HG03095 (cell line): Measurements from ENCODE around the gene EIF2D.
"Not testable (repeated sequence)": the region's sequence is repeated elsewhere in the genome, so short reads cannot be mapped to it uniquely, and the experiment has no call there.

Experiments used
- ATAC-seq: cut with Tn5 transposase; IDR thresholded peaks from one replicate; pipeline ENCODE4 v1.9.1; 2021; ENCODE audit warnings: moderate library complexity; ENCODE audit not compliant: unreplicated experiment

Gene EIF2D

DNA sequence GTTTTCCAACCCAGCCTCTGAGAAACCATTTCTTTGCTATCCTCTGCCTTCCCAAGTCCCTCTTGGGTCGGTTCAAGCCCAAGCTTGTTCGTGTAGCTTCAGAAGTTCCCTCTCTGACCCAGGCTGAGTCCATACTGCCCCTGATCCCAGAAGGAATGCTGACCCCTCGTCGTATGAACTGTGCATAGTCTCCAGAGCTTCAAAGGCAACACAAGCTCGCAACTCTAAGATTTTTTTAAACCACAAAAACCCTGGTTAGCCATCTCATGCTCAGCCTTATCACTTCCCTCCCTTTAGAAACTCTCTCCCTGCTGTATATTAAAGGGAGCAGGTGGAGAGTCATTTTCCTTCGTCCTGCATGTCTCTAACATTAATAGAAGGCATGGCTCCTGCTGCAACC lies 23.8 kb downstream of the EIF2D start:
- ATAC-seq: no peak

DNA sequence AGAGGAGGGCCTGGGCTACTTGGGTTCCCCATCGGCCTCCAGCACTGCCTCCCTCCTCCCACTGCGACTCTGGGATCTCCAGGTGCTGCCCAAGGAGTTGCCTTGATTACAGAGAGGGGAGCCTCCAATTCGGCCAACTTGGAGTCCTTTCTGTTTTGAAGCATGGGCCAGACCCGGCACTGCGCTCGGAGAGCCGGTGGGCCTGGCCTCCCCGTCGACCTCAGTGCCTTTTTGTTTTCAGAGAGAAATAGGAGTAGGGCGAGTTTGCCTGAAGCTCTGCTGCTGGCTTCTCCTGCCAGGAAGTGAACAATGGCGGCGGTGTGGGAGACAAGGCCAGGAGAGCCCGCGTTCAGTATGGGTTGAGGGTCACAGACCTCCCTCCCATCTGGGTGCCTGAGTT lies 24.4 kb downstream of the EIF2D start:
- no peak for ATAC-seq

DNA sequence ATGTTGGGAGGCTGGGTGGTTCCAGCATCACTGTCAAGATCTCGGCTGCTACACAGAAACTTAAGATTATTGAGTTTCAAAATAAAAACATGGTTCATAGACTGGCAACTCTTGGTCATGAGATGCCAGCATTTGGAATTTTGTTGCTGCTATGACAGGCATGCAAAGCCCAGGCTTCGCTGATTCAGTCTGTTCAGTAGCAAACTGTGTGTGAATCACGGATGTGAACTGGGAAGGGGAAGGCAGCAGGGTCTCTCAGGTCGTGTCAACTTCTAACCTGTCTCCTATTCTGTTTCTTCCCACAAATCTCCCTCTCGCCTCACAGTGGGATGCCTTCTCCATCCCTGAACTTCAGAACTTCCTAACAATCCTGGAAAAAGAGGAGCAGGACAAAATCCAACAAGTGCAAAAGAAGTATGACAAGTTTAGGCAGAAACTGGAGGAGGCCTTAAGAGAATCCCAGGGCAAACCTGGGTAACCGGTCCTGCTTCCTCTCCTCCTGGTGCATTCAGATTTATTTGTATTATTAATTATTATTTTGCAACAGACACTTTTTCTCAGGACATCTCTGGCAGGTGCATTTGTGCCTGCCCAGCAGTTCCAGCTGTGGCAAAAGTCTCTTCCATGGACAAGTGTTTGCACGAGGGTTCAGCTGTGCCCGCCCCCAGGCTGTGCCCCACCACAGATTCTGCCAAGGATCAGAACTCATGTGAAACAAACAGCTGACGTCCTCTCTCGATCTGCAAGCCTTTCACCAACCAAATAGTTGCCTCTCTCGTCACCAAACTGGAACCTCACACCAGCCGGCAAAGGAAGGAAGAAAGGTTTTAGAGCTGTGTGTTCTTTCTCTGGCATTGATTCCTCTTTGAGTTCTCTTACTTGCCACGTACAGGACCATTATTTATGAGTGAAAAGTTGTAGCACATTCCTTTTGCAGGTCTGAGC lies 25.5 kb downstream of the EIF2D start:
- ATAC-seq: no peak

DNA sequence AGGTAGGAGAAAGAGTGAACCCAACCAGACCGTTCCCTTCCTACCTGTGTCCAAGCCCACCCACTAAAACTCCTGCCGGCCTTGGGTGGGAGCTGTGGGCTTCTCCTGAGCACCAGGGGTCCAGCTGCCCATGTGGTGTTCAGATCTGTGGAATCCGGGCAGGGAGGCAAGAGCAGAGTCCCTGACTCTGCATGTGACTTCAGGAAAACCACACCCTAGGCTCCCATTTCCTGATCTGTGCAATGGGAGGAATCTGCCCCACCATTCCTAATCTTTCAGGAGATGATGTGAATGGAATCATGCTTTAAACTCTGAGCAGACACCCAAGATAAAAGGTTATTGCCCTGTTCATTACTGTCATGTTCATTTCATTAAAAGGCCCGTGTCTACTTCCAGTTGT lies 27.6 kb downstream of the EIF2D start:
- ATAC-seq: no peak

DNA sequence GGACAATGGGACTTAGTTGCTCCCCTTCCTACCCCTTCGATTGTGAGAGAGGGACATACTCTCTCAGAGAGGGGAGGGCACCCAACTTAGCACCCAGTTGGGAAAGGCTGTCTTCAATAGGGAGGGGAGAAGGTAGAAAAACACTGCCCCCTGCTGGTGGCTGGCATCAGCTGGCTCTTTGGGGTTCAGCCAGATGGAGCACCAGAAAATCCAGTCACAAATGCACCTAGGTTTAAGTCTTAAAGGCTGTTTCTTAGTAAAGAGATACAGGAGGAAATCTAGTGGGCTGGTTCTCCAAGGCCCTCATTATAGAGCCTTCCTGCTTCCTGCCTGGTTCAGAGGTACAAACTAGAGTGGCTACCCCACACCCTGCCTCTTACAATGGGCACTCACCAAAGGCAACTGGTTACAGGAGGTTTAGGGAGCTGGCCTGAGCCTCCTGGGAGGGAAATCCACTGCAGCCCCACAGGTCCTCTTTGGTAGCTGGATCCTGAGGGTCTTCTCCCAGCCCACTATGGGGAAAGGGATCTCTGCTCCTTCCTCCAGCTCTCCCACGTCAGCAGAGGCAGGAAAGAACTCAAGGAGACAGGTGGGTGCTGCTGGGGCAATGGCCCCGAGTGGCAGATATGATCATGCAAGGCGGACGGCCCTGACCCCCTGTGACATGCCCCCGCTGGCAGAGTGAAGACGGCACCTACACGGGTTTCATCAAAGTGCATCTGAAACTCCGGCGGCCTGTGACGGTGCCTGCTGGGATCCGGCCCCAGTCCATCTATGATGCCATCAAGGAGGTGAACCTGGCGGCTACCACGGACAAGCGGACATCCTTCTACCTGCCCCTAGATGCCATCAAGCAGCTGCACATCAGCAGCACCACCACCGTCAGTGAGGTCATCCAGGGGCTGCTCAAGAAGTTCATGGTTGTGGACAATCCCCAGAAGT lies 28.3 kb downstream of the EIF2D start:
- no peak for ATAC-seq

DNA sequence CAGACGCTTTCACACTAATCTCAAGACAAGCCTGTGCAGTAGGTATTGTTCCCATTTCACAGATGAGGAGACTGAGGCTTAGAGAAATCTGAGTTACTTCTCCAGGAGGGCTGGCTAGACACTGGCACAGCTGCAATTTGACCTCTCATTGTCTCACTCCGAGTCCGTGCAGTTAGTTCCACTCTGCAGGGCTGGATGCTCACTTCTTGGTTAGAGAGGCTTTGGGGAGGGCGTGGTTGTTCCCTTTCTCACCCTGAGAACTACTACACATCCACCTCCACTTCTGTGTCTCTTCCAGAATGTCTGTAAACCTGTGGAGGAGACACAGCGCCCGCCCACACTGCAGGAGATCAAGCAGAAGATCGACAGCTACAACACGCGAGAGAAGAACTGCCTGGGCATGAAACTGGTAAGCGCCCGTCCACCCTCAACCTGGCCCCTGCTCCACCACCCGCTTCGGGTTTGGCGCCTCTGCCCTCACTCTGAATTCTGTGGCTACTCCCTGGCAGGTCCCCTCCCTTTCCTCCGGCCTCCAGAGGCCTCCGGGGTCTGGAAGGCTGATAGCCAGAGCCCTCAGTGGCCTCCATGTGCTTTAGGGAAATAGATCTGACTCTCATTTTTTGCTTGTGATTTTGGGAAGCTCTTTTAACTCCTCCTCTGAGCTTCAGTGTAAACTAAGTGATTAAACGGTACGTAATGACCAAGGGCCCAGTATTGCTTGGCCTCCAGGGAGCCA lies 29.1 kb downstream of the EIF2D start:
- ATAC-seq: no peak

DNA sequence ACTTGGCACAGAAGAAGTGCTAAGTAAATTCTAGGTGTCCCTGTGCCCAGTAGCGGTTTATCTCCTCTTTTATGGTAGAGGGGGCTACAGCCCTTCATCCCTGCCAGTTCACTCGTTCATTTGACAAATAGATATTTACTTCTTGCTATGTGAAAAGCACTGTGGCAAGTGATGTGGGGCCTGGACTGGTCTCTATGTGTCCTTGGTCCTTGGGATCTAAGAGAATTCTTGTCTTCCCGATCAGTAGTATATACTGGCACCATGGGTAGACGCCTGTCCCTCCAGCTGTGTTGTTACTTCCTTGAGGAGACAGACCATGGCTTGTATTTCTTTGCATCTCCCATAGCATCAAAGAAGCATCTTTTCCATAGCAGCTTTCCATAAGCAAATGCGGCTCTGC lies 29.7 kb downstream of the EIF2D start:
- no peak for ATAC-seq

DNA sequence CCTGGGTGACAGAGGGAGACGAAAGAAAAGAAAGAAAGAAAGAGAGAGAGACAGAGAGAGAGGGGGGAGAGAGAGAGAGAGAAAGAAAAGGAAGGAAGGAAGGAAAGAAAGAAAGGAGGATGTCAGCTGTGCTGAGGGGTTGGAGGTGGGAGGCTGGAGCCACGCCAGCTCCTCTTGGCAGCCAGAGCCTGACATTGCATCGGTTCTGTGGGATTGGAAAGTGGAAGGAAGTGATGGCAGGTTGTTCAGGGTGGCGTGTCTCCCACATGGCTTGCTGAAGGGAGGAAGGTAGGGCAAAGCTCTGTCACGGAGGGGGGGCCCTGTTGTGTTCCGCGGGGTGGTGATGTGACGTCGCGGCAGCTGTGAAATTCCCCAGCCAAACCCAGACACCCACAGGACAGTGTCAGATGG lies 30.7 kb downstream of the EIF2D start:
- ATAC-seq: no peak

DNA sequence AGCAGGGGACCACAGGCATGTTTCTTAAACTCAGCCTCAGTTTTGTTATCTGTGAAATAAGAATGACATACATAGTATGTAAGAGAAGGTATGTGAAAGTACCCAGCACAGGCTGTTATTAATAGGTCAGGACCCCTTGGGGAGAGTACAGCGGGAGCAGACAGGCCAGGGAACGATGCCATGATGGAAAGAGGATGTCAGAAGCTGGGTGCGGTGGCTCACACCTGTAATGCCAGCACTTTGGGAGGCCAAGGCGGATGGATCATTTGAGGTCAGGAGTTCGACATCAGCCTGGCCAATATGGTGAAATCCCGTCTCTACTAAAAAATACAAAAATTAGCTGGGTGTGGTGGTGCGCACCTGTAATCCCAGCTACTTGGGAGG lies 31.2 kb downstream of the EIF2D start:
- ATAC-seq: not testable (repeated sequence)

DNA sequence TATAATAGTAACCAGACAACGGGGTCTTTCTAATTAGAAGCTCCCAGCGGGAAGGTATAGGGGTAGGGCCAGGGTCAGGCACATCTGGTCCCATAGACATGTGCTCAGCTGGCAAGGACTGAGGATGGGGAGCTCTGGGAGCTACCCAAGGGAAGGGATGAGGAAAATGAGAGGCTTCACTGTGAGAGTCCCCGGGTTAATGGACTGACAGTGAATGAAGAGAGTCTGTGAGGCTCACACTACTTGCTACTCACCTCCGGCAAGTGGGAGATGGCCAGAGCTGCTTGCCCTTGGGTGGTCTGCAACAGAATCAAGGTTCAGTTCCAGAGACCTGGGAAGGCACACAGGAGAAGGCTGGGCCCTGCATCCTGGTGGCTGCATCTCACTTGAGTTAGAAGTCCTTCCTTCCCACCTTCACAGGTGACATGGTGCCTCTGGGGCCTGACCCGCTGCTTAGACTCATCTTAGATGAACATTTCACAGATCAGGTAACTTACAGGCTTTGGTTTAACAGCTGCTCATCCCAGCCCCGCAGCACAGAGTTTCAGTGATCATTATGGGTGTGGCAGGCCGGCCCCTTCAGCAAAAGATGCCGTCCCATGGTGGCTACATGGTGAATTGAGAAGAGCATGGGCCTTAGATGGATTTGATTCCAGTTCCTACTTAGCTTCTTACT lies 31.7 kb downstream of the EIF2D start:
- ATAC-seq: no peak

DNA sequence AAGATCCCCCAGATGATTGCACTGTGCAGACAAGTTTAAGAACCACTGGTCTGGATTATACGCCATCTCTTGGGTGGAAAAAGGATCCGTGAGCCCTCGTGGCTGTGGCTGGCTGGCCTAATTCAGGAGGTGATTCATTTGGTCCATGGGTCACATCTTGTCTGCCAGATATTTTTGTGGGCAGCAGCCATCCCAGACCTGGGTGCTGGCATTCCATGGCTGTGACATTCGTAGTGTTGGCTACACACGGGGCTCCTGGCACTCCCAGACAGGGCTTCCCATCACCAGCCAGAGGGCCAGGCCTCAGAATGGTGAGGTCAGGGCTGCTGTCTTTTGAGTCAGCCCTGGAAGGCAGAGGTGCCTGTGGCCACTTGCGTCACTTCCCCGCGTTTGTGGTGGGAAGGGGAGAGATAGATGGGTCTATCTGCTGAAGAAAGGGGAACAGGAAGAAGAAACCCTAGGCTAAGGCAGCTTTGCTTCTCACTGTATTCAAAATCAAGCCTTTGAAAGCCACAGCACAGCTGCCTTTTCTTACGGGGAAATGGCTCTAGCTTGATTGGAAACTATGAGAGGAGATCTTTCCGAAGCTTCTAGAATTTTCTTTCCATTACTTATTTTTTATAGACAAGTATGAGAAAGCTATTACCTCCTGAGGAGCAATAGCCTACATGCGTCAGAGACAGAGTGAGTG lies 32.4 kb downstream of the EIF2D start:
- peak; percentile 86 for ATAC-seq

DNA sequence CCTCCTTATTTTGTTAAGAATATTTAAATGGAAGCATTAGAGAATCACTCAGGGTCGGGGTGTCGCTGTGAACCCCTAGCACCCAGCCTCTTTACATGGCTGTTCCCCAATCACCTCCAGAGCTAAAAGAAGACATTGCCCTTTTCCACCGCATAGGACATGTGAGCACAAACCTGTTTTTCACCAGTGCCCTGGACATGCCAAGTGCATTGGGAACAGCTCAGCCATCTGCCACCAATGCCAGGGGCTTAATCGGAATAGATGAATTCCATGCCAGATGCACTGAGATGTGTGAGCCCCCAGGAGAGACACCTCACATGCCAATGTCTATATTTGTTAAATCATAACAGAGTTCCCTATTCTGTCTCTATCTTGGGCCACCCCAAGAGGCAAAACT lies 33.3 kb downstream of the EIF2D start:
- ATAC-seq: no peak

DNA sequence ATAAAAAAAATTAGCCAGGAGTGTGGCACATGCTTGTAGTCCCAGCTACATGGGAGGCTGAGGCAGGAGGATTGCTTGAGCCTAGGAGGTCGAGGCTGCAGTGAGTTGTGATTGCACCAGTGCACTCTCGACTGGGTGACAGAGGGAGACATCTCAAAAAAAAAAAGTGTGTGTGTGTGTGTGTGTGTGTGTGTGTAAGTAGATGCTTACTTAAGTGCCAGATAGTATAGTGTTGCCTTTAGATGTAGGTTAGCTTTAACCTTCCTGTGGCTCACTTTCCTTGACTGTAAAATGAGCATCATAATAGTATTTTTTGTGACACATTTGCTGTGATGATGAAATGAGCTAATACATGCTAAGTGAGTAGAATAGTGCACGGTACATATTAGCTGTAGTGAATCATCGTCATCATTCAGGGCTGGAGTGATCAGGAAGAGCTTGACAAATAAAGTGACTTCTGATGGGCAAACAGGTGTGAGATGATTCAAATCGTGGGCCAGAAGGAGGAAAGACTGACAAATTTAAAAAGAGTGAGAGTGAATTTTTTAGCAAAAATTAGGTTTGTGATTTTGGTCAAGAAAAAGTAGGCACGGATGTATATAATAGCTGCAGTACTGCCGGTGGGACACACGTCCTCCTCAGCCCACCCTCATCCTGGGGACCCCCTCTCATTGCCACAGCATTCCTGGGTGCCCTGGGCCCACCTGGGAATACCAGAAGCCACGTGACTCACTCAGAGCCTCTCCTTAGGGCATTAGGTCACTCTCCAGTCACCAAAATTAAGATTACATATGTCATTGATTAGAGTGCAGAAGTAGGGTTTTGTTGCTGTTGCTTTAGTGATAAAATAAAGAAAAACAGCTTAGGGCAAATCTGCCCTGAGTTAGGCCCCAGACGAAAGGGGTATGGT lies 33.9 kb downstream of the EIF2D start:
- no peak for ATAC-seq

DNA sequence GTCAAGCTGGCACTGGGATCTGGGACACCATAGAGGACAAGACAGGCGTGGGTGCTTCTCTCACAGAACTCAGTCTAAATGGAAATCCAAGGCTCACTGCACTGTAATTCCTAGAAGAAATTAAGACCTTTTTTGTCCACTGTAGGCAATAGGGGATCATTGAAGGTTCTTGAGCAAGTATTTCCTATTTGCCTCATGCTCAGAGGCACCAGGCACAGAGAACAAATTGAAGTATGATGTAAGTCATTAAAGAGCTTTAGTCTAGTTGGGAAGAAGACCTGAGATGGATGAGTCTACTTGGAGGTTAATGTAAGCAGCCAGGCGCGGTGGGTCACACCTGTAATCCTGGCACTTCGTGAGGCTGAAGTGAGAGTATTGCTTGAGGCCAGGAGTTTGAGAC lies 34.6 kb downstream of the EIF2D start:
- ATAC-seq: no peak

DNA sequence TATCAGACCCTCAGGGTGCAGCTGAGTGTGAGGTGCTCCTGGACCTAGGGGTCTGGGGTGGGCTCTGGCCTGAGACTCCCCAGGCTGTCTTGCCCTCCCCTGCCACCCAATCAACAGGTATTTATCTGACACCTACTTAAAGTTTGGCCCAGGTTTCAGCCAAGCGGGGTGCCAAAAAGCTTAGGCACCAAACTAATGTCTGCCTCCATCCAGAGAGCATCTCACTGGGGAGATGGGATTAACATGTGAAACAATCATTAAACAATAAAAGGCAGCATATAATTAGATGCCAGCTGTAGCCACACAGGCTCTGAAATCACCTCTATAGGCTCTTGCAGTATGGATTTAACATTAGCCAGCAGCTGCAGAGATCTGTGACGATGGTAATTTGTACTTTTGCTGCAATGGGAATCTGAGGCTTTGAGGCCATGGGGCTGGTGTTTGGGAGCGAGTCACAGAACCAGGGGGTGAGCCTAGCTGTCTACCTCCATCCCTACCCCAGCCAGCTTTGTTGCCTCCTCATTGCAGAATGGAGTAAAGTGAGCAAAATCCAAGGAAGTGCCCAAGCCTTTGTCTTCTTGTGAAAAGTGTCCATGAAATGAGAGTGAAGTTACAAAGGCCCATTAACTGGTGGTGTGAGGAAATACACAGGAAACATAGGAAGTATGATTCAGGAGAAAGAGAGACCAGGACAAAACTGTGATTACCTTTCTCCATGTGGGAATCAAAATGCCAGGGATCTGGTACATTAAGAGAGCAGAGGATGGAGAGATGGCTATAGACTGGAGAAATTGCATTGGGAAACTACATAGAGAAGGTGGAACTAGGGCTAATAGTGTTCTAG lies 36.1 kb downstream of the EIF2D start:
- no peak for ATAC-seq

DNA sequence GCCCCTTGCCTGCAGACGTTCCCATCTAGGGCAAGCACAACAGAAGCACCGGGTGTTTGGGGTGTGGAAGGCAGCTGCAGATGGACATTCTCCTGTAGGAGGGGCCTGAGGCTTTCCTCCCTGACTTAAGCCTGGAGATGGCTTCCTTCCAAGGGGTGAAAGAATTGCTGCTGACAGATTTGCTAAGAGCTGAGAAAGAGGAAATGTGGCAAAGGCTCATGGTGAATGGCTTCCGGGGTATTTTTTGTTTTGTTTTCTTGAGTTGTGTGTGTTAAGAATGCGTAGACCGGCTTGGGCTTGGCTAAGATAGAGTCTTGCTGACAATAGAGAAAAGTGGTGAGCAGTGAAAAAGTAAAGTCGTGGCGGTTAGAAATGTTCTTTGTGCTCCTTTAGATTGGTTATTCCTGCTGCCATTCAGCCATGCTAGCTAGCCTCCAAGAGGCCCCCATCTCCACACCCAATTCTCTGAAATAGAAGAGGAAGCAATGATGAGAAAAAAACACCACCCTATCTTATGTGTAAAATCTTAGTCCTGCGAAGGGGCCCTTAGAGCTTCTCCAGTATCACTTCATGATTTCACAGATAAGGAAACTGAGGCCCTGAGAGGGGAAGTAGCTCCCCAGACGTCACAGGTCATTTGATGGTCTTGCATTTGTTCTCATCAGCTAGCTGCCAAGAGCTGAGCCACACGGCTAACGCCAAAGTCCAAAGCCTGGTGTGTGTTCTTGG lies 36.9 kb downstream of the EIF2D start:
- no peak for ATAC-seq

DNA sequence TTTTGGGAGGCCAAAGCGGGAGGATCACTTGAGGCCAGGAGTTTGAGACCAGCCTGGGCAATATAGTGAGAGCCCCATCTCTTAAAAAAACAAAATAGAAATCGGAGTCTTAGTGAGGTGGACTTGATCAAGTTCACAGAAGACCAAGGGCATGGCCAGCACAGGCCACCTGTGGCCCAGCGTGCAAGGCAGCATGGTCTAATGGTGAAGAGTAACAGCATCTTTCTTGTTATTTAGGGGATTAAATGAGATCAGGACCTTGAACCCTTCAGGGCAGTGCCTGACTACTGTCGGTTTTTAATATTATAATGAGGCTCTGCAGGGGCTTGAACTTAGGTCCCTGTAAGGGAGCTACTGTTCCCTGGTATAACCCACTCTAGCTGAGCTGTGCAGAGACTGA lies 38.5 kb downstream of the EIF2D start:
- ATAC-seq: no peak
